Coronary artery (tissue), 2 donors: Measurements from ENCODE around the gene ASPHD1.
A peak's percentile ranks its signal among the peaks of the same experiment; 100 is the strongest.
"Not testable (repeated sequence)": the region's sequence is repeated elsewhere in the genome, so short reads cannot be mapped to it uniquely, and the experiment has no call there.

ENCODE experiments used
- DNase-seq: peaks from one replicate; pipeline ENCODE4 v3.0.0-alpha.2; 2017; ENCODE audit warnings: low spot score
- H3K27ac ChIP-seq, 2 donors: fragments of 200-600 bp; sonication (generic); one replicate each; pipeline ENCODE4 v1.5.1; 2016 to 2019
- H3K4me3 ChIP-seq: fragments of 200-600 bp; sonication (generic); 2 replicates; pipeline ENCODE4 v1.5.1; 2016; ENCODE audit warnings: mild to moderate bottlenecking, moderate library complexity
- CTCF ChIP-seq: fragments of 200-600 bp; sonication (generic); IDR thresholded peaks from one replicate; pipeline ENCODE4 v1.5.1; 2019; ENCODE audit warnings: antibody characterized with exemption

ASPHD1 gene

GRCh38 chr16:29925105-29925756 is 24.9 kb downstream of the ASPHD1 start:
- peak overlapping the region; percentile 95 for H3K4me3 ChIP-seq
- no peak for DNase-seq
- peak overlapping the region in 1 of 2 donors; percentile 94 for H3K27ac ChIP-seq
- no peak for TF ChIP-seq CTCF

- peak within 1 kb of the TSS; percentile 95 for H3K4me3 ChIP-seq
- peak; percentile 91 for DNase-seq
- no peak for TF ChIP-seq CTCF
- peak within 1 kb of the TSS; percentile 68 to 94 for H3K27ac ChIP-seq
Measured at GRCh38 chr16:29925781-29926710, 25.8 kb downstream of the ASPHD1 start, which contains the start of gene KCTD13. KCTD13 (minus strand) TSS chr16:29926226; CDS start chr16:29926033, 193 bp downstream.

GRCh38 chr16:29926711-29927052 is 26.4 kb downstream of the ASPHD1 start:
- H3K27ac ChIP-seq, result peak overlapping the region; percentile 68 to 94
- no peak for TF ChIP-seq CTCF
- DNase-seq, result no peak
- peak overlapping the region; percentile 95 for H3K4me3 ChIP-seq

- TF ChIP-seq CTCF, result no peak
- Histone ChIP-seq H3K4me3 (peak overlapping the region; percentile 95), H3K27ac (peak overlapping the region; percentile 68 to 94)
- no peak for DNase-seq
Measured at GRCh38 chr16:29927070-29927905, 27.0 kb downstream of the ASPHD1 start.

- not testable (repeated sequence) for H3K27ac ChIP-seq, DNase-seq
Measured at GRCh38 chr16:29931750-29932149, 31.5 kb downstream of the ASPHD1 start.

GRCh38 chr16:29940656-29941055 is 40.4 kb downstream of the ASPHD1 start:
- no peak for TF ChIP-seq CTCF
- DNase-seq, result no peak
- no peak overlapping the region for H3K27ac ChIP-seq
- no peak overlapping the region for H3K4me3 ChIP-seq

More at GRCh38 chr16:29931750-29932149, 31.5 kb downstream of the ASPHD1 start:
- H3K4me3 ChIP-seq, result not testable (repeated sequence)
